ENCODE measurements around the gene GPSM1.
A peak's percentile ranks its signal among the peaks of the same experiment; 100 is the strongest.

The GPSM1 gene

DNA sequence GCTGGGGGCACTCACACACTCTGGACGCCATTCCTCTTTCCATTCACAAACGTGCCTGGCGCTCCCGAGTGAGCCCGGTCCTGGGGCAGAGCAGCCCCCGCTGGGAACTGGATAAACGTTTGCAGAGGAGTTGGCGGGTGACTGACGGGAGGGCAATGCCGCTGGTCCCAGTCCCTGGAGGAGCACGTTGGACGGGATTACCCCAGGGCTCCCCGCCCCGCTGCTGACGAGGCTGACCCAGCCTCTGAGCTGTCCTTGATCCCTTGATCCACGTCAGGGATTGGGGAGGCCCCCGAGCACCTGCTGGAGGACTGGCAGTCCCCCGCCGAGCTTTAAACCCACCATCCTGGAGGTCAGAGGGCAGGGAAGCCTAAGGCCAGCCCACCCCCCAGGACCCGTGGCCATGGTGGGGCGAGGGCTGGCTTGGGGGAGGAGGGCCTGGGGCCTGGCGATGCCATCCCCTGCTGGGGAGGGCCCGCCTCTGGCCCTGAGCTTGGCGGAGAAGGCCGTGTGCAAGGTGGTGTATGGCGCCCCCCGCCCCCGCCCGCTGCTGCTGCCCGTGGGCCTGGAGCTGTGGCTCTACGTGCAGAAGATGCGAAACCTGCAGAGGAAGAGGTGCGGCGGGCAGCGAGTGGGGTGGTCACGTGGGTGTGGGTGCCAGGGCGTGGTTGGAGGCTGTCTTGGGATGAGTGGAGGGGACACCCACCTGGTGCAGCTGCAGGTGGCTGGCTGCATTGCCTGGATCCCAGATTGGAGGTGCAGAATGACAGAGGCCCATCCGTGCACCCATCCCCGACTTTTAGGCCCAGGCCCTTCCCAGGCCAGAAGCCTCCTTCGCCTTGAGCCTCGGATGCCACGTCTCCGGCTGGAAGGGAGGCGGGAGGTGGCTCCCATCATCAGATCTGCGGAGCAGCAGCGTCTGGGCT lies 4.5 kb downstream of the GPSM1 start:
- no peak for DNase-seq (ENCODE audit: low read depth)

DNA sequence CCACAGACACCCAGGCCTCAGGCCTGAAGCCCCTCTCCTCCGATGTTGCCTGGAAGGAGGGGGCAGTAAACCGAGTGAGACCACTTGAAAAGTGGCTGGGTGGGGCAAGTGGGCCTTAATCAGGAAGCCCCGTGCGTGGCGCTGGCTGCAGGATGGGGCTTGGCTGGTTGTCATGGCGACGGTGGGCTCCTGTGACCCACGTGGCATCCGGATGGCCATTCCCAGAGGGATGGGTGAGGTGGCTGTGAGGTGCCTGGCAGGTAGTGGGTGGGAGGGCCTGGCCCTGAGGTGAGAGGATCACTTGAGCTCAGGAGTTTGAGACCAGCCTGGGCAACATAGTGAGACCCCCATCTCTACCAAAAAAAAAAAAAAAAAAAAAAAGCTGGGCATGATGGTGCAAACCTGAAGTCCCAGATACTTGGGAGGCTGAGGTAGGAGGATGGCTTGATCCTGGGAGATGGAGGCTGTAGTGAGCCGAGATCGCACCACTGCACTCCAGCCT lies 5.2 kb downstream of the GPSM1 start:
- DNase-seq (ENCODE audit: low read depth) = no peak

DNA sequence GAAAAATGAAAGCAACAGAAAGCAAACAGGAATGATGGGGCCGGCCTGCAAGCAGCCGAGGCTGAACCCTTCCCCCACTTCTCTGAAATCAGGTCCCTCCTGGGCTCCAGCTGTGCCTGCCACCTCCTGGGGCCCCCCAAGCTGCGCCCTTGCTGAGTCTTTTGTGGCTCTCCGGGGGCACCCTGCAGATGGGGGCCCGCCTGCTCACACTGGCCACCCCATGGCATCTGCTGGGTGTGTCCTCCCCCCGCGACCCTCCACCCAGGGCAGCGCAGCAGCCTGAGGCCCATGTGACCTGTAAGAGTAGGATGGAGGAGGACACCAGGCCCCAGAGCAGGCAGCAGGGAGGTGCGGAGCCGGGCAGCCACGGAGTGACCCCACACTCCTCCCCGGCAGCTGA lies 5.7 kb downstream of the GPSM1 start:
- DNase-seq (ENCODE audit: low read depth) = no peak

DNA sequence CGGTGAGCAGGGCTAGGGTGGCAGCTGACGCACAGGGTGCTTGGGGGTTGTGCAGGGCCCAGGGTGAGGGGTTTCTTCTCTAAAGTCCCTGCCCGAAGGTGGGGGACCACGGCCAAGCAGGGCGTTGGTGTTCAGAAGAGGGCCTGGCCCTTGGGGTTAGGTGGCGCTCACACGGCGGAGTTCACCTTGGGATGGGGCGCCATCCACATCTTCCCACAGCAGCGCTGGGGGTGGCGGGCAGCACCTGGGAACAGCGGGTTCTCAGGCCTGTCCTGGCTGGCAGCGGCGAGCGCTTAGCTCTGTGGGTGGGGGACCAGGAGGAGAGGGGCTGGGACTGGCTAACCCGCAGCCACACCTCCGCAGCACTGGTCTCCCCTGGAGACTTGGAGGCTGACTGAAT lies 6.1 kb downstream of the GPSM1 start:
- no peak for DNase-seq (ENCODE audit: low read depth)

DNA sequence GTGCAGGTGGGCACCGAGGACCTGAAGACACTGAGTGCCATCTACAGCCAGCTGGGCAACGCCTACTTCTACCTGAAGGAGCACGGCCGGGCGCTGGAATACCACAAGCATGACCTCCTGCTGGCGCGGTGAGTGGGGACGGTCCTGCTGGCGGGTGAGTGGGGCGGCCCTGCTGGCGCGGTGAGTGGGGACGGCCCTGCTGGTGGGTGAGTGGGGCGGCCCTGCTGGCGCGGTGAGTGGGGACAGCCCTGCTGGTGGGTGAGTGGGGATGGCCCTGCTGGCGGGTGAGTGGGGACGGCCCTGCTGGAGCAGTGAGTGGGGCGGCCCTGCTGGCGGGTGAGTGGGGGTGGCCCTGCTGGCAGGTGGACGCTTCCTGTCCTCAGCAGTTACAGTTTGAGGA lies 7.2 kb downstream of the GPSM1 start:
- DNase-seq (ENCODE audit: low read depth) = no peak

DNA sequence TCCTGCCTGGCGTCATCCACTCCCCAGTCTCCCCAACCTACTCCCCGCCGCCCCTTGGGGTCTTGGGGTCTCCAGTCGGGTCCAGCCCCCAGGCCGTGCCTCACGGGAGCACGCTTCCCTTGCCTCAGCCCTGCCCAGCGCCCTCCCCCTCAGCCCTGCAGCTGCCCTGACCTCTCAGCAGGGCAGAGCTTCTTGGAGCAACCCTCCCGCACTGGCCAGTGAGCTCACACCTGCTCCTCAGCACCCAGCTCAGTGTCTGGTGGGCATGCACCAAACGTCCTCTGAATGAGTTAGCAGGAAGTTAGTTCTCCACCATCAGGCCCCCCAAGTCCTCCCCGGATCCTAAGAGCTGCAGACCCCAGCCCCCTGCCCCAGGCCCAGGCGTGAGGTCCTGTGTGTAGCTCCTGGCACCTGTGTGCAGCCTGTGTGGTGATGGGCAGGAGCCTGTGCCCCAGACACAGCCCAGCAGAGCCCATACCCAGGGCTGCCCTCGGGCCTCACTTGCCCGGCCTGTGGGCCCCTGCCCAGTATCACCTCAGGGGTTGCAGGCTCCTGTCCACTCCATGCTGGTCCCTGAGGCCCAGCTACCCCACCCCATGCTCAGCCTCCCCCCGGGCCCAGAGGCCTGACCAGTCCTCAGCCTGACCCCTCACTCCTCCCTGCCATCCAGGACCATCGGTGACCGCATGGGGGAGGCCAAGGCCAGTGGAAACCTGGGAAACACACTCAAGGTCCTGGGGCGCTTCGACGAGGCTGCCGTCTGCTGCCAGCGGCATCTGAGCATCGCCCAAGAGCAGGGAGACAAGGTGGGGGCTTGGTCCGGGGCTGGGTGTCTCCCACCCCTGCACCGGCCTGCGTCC lies 8.2 kb downstream of the GPSM1 start:
- DNase-seq (ENCODE audit: low read depth) = no peak

DNA sequence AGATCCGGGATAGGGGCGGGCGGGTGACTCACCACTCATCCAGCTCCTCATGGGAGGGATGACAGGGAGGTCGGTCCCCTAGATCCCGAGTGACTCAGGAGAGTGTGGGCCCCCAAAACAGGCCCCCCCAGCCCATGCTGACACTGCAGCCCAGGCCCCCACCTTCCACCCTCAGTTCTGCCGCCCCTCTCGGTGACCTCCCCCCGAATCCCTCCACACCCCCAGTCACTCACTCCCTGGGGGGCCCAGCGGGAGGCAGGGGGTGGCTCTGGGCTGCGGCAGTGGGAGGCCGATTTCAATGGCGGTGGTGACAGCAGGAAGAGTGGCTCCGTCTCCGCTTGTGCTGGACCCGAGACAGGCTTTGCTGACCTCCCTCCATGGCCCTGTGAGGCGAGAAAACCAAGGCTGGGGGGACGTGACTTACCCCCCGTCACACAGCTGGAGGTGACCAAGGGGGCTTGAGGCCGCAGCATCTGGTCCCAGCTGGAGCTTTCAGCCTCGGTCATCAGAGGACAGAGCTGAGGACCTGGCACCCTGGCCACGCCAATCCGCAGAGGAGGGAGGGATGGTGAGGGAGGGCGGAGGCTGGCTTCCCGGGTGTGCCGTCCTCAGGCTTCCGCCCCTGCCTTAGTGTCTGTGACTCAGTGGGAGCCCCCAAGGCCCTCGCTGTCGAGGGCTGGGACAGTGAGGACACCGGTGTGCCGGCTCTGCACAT lies 9.0 kb downstream of the GPSM1 start:
- DNase-seq (ENCODE audit: low read depth) = no peak

DNA sequence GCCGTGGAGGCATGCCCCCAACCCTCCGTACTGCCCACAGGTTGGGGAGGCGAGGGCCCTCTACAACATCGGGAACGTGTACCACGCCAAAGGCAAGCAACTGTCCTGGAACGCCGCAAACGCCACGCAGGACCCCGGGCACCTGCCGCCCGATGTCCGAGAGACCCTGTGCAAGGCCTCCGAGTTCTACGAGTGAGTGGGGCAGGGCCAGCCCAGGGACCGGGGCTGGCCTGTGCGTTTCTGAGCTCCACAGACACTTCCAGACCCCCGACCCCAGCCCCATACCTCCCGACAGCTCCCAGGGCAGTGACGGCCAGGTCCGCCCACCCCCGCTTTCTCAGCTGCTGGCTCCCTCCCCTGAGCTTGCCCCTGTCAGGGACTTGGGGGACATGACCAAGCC lies 9.5 kb downstream of the GPSM1 start:
- no peak for DNase-seq (ENCODE audit: low read depth)

DNA sequence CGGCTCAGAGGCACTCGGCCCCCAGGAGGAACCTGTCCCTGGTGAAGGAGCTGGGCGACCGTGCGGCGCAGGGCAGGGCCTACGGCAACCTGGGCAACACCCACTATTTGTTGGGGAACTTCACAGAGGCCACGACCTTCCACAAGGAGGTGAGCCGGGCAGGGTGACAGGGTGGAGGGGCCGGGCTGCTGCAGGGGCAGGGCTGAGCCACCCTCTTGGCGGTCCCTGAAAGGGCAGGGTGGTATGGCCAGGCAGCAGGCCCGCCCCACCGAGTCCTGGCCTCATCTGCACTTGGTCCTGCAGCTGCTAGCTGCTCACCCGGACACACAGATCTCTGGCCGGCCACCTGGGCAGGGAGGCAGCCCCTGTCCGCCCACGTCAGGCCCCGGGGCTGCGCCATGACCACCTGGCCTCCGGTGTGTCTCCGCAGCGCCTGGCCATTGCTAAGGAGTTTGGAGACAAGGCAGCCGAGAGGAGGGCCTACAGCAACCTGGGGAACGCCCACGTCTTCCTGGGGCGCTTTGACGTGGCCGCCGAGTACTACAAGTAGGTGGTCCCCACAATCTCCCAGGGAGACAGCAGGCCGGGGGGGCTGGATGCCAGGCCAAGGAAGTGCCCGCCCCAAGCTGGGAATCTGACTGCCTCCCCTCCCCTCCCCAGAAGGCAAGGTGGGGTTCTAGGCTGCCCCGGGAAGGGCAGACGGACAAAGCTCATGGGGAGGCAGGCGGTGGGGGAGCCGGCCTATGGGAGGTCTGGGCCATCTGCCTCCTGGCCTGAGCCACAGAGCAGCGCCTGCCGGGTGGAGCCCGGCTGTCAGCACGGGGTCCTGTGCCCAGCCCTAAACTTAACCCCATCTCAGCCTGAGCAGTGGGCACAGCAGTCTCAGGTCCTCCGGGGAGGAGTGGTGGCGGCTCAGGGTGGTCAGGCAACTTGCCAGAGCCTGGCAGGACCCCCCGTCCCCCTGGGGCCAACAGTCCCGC lies 10.4 kb downstream of the GPSM1 start:
- DNase-seq (ENCODE audit: low read depth) = no peak

DNA sequence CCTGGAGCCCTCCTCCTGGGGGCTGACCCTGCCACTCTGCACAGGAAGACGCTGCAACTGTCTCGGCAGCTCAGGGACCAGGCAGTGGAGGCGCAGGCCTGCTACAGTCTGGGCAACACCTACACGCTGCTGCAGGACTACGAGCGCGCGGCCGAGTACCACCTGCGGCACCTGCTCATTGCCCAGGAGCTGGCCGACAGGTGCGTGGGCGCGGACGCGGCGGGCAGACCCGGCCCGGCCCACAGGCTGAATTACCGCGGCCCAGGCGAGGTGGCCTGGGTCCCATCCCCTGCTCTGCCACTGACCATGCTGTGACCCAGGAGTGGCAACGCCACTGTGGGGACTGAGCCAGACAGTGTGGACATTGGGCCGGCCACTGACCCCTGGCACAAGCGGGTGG lies 11.2 kb downstream of the GPSM1 start:
- no peak for DNase-seq (ENCODE audit: low read depth)

DNA sequence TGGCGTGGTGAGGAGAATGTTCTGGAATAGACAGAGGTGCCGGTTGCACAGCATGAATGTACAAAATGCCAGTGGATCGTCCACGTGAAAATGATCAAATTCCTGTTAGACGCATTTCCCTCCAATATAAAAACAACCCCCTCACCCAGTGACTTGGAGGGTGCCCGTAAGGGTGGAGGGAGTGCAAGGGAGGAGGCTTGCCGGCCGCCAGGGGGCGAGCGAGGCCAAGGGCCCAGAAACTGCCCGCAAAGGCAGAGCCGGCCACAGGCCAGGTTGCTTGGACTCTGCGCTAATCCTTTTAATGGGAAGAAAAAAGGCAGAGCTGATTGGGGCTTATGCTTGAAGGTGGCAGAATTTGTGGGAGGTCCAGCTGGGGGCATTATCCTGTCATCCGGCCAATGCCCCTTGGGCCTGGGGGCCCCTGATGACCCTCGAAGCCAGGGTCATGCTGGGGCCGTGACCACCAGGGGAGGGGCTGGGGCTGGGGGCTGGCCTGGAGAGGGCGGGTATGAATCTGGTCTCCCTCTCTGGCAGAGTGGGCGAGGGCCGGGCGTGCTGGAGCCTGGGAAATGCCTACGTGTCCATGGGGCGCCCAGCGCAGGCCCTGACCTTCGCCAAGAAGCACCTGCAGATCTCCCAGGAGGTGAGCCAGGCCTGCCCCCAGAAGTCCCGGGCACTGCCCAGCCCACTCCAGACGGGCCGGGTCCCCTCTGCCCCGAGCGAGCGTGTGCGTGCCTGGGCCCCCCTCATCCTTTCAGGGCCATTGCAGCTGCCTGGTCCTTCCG lies 12.0 kb downstream of the GPSM1 start:
- peak; percentile 11 for DNase-seq (ENCODE audit: low read depth)

DNA sequence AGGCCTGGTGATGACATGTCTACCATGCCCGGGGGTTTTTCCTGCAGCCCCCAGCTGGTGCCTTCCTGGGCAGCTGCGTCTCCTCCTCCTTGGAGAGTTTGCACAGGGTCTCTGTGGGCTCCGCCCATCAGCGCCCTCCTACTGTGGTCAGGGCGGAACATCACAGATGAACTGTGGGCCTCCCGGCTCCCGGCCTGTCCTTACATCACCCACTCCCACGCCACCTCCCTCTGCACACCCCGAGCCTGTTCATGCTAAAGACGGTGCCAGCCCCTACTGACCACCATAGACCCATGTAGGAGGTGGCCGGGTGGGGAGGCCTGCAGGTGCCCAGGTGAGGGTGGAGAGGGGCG lies 12.6 kb downstream of the GPSM1 start:
- no peak for DNase-seq (ENCODE audit: low read depth)

DNA sequence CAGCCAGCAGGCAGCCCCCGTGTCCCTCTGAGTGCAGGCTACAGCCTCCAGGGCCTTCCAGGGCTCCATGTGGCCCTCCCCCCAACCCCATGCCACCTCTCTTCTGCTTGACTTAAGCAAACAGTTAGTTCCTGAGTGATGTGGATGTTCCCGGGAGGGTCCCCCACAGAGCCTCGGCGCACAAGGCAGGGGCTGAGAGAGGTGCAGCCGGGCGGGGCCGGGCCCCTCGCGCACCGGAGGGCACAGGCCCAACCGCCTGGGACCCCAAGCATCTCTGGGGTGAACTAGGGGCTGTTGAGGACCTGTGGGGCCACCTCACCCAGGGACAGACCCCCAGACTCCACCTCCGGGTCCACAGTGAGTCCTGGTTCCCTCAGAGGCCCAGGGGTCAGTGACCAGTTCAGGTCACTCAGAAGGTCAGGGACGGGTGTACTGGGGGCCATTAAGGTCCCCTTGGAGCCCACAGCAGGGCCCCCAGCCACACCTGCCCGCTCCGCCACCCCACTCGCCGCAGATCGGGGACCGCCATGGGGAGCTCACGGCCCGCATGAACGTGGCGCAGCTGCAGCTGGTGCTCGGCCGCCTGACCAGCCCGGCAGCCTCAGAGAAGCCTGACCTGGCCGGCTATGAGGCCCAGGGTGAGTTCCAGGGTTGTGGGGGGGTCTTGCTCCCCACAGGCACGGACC lies 13.2 kb downstream of the GPSM1 start:
- no peak for DNase-seq (ENCODE audit: low read depth)

DNA sequence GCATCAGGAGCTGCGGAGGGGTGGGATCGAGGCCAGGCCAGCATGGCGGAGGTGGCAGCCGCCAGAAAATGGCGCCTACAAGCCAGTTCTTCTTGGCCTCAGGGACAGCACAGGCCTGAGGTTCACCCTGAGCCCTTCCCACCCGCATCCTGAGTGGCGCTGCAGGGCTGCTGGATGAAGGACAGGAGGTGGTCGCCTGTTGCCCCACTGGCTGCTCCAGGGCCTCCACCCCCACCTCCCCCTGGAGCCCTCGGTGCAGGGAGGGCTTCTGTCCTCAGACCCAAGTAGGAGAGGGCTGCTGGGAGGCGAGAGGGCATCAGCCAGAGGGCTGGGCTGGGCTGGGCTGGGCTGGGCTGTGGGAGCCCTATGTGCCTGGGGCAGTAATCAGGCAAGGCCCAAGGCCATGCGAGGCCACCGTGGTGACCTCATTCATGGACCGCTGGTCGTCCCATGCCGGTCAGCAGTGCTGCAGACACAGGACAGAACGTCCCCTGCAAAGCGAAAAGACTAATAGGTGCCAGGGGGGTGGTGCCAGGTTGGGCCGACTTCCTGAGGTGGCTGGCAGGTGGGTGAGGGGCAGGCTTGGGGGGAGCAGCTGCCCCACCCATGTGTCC lies 13.8 kb downstream of the GPSM1 start:
- no peak for DNase-seq (ENCODE audit: low read depth)

DNA sequence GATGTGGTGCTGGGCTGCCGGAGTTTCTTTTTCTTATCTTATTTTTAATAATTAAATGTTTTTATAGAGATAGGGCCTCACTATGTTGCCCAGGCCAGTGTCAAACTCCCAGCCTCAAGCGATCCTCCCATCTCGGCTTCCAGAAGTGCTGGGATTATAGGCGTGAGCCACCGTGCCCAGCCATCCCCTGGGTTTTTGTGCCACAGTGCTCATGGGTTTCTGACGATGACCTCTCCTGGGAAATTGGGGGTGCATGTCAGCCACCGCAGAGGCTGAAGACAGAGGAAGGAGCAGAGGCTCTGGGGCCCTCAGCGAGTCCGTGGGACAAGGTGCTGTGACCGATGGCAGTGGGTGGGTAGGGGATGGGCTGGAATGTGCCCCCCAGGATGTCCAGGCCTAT lies 14.4 kb downstream of the GPSM1 start:
- no peak for DNase-seq (ENCODE audit: low read depth)

DNA sequence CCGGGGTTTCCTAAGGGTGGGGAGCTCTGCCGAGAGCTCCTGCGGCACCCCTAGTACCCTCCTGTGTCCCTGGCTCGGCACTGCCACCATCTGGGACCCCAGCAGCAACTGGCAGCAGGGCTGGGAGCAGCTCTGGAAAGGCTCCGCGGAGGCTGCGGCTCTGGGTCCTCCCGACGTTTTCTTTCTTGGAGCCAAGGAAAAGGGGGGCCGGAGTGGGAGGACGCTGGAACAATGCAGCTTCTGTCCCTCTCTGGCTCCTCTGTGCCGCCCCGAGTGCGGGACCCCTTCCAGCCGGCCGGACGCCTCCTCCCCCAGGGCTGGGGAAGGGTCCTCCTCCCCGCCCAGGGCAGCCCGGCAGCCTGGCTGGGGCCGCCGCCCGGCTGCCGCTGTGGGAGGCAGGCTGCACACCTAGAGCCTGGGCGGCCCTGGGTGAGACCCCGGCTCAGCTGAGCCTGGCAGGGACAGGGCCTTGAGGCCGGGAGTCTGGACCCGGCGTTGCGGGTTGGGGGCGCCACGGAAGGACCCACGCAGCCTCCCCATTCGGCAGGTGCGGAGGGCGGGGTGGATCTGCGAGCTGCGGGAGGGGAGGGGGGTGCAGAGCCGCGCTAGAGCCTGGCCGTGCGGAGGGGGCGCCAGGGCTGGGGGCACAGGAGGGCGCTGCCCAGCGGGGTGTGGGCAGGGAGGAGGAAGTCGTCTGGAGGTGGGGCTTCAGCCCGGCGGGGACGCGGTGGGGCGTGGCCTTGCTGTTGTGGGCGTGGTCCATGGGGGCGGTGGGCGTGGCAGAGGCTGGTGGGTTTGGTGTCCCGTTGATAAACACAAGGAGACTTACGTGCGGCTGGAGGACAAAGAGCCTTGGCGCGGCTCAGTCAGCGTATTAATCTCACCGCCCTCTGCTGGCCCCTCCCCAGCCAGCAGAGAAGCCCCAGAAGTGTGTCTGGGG lies 15.1 kb downstream of the GPSM1 start:
- DNase-seq (ENCODE audit: low read depth) = peak; percentile 24

DNA sequence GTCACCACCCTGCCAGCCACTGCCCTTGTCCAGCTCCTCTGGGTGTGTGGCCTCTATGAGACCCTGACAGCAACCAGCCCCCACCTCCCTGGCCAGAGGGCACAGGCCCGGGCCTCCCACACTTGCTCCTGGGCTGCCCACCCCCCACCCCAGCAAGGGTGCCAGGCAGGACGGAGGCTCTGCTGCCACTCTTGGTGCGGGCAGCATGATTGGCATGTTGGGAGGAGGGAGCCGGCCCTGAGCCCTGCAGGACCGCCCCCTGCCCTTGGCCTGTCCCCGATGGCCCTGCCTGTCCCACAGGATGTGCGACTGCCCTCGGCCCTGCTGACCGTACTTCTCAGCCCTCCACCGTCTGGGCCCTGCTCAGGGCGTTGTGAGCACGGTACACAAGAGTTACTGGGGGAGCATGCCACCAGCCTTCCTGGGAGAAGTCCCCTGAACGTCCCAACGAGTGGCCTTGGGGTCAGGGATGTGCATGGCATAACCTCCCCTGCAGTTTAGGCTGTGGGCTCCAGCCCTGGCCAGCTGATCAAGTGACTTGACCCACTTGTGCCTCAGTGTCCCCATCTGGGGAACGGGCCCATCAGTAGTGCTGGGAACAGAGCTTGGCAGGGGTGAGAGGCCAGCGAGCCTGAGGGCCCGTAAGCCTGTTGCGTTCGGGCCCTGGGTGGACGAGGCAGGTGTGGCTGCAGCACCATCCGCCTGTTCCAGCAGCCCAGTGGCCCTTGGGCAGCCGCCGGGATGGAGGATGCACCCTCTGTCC lies 16.0 kb downstream of the GPSM1 start:
- no peak for DNase-seq (ENCODE audit: low read depth)

Data from T follicular helper cell (primary cell).